Left colon (tissue), 2 donors: ENCODE measurements around the gene DVL2. TPM values are rescaled to one million over a fixed set of nuclear protein-coding genes. Genes with fewer than 3 reads are reported as not detected.
"Not testable (repeated sequence)": the region's sequence is repeated elsewhere in the genome, so short reads cannot be mapped to it uniquely, and the experiment has no call there.

Experiments used
- ATAC-seq: fragments of 200-7000 bp; cut with Tn5 transposase; one replicate; pipeline ENCODE4 v1.9.1; 2020; ENCODE audit warnings: mild to moderate bottlenecking, moderate library complexity
- DNase-seq, 2 donors: peaks; one replicate each; pipeline ENCODE4 v3.0.0-alpha.2; 2020
- intact Hi-C, 2 donors: fragments of 100-400 bp; cut with DNase I in 1 of 2; cut with micrococcal nuclease in 1 of 2; formaldehyde crosslinking; loops; one replicate each; pipeline versions ENCODE4 v1.11.2 to v1.14.0; 2022; cut with DNase I, micrococcal nuclease
- microRNA-seq, 2 donors: library from miRNA; unstranded; fragments of <30 nt; microRNA quantifications; one replicate each; pipeline versions ENCODE4 v1.1.0 to v1.2.0, GENCODE V29; 2020
- total RNA-seq, 2 donors: library from RNA; stranded (reverse); fragmentation: NEBNext Ultra II Directional; extraction: Animal tissue kit (Norgen Biotek cat#: 25700); gene quantifications; one replicate each; pipeline ENCODE4 v1.2.1, GENCODE V29; 2021
- donor health status: DM: no; HTN: no; CAD: no.
- donor health status: DM: yes; HTN: yes; CAD: no.

DVL2 gene
- total RNA-seq, 2 donors from 2014 or later: 30.9 to 34.9 TPM

DNA sequence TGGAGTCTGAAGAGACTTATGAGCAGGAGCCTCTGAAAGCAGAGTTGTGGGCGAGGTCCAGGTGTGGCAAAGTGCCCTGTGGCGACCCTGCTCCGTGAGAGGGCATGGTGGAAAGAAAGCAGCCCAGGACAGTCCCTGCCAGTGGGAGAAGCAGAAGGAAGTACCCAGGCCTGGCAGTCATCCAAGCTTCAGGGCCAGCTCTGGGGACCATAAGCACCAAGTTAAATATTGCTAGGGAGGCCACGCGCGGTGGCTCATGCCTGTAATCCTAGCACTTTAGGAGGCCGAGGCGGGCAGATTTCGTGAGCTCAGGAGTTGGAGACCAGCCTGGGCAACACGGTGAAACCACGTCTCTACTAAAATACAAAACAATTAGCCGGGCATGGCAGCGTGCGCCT, 50.2 kb downstream of the DVL2 start:
- peak; percentile 95 for ATAC-seq
- intact Hi-C loops: no loop called here
- peak; percentile 76 to 87 for DNase-seq

- DNase-seq (no peak), ATAC-seq (peak; percentile 49)
- intact Hi-C loops: no loop called here
These were observed 50.8 kb downstream of the DVL2 start for GRCh38 chr17:7183433-7184090.

DNA sequence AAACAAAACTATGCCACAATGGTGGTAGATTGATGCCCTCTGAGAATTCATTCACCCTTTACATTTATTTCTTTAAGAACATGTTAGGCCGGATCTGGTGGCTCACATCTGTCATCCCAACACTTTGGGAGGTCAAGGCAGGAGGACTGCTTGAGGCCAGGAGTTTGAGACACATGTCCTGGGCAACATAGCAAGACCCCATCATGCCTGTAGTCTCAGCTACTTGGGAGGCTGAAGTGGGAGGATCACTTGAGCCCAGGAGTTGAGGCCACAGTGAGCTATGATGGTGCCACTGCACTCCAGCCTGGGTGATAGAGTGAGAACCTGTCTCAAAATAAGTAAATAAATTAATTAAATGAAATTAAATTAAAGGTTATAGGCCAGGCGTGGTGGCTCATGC, 52.2 kb downstream of the DVL2 start:
- DNase-seq, ATAC-seq, intact Hi-C loops: not testable (repeated sequence)

- ATAC-seq (no peak), DNase-seq (no peak)
- intact Hi-C loops: loop anchor here in 1 of 2 donors (5.0 kb wide), 1 partner anchor 132 kb away; no protein-coding TSS in a partner anchor
These were observed 54.7 kb downstream of the DVL2 start, which contains the start of gene ASGR1 for GRCh38 chr17:7179317-7180254. ASGR1 (minus strand) TSS chr17:7179370; CDS start chr17:7178563, 807 bp downstream.

GRCh38 chr17:7178973-7179316, 55.4 kb downstream of the DVL2 start:
- DNase-seq (no peak), ATAC-seq (no peak)
- intact Hi-C loops: loop anchor here in 1 of 2 donors (5.0 kb wide), 1 partner anchor 132 kb away; no protein-coding TSS in a partner anchor

DNA sequence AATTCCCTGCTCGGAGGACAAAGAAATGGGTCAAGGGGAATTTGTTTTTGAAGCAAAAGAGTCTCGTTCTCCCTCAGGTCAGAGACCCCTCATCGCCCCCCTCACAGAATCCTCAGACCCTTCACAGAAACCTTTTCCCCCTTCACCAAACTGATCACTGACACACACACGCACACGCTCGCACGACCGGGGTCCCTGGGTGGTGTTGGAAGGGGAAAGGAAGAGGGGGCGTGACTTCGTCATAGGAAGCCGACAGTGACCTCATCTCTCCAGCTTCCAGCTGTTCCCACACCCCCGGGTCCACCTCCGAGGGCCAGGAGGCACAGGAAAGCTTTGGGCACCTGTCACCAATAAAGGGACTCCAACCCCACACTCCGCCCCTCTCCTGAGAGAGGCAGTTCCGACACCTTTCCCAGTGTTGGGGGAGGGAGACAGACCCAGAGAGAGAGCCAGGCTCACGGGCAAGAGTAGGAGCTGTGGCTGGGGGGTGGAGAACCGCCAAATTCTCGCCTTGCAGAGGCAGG, 56.3 kb downstream of the DVL2 start:
- no peak for DNase-seq
- intact Hi-C loops: loop anchor here in 1 of 2 donors (5.0 kb wide), 1 partner anchor 131 kb away; no protein-coding TSS in a partner anchor
- peak; percentile 49 for ATAC-seq

GRCh38 chr17:7177191-7177953, 56.9 kb downstream of the DVL2 start:
- peak; percentile 81 for ATAC-seq
- DNase-seq: peak; percentile 56 to 73
- intact Hi-C loops: loop anchor here in 1 of 2 donors (5.0 kb wide), 1 partner anchor 130 kb away; no protein-coding TSS in a partner anchor

- intact Hi-C loops: loop anchor here in 1 of 2 donors (5.0 kb wide), 1 partner anchor 130 kb away; no protein-coding TSS in a partner anchor
- DNase-seq (no peak), ATAC-seq (peak; percentile 10)
These were observed 57.5 kb downstream of the DVL2 start for GRCh38 chr17:7176841-7177190.

GRCh38 chr17:7176107-7176840, 58.0 kb downstream of the DVL2 start:
- ATAC-seq (no peak), DNase-seq (no peak)
- intact Hi-C loops: loop anchor here in 1 of 2 donors (5.0 kb wide), 1 partner anchor 129 kb away; no protein-coding TSS in a partner anchor

Small RNA genes within 50 kb of the gene (microRNA-seq; reads per million reads assigned to microRNA genes)
- gene MIR324: 1,274 to 1,462 reads per million in 2 donors

Other genes with a start within 250 kb of the DVL2 start
- gene ALOX12, start 238.5 kb downstream of the DVL2 start, total RNA-seq: not detected
- 100 to 1,000 TPM; 183 to 188 TPM for gene RNASEK, start 221.9 kb downstream of the DVL2 start, total RNA-seq
- gene BCL6B, start 211.5 kb downstream of the DVL2 start, total RNA-seq: 1 to 10 TPM; 2.0 to 2.6 TPM
- gene SLC16A13, start 198.5 kb downstream of the DVL2 start, total RNA-seq: 10 to 100 TPM in 1 of 2 donors, 1 to 10 TPM in 1; 9.0 to 10.0 TPM
- gene SLC16A11, start 190.4 kb downstream of the DVL2 start, total RNA-seq: under 1 TPM; 0.58 to 0.84 TPM
- gene CLEC10A, start 154.3 kb downstream of the DVL2 start, total RNA-seq: 1 to 10 TPM; 4.2 to 7.6 TPM
- gene ASGR2, start 119.7 kb downstream of the DVL2 start, total RNA-seq: under 1 TPM in 1 of 2 donors, not detected in 1; 0.25 TPM
- under 1 TPM; 0.37 to 0.42 TPM for gene ASGR1, start 55.1 kb downstream of the DVL2 start, total RNA-seq
- gene DLG4, start 14.7 kb downstream of the DVL2 start, total RNA-seq: 1 to 10 TPM; 4.0 to 7.3 TPM
- 1,000 to 10,000 TPM in 1 of 2 donors, 100 to 1,000 TPM in 1; 784 to 1,134 TPM for gene ACADVL, start 14.6 kb downstream of the DVL2 start, total RNA-seq
- 10 to 100 TPM; 33.9 to 44.1 TPM for gene PHF23, start 4.9 kb upstream of the DVL2 start, total RNA-seq
- gene GABARAP, start 7.9 kb upstream of the DVL2 start, total RNA-seq: 100 to 1,000 TPM; 431 to 505 TPM
- gene CTDNEP1, start 17.2 kb upstream of the DVL2 start, total RNA-seq: 100 to 1,000 TPM; 108 to 117 TPM
- 10 to 100 TPM; 42.4 to 55.4 TPM for gene ELP5, start 17.7 kb upstream of the DVL2 start, total RNA-seq
- gene CLDN7, start 28.0 kb upstream of the DVL2 start, total RNA-seq: 1,000 to 10,000 TPM in 1 of 2 donors, 100 to 1,000 TPM in 1; 997 to 1,004 TPM
- 1 to 10 TPM; 1.4 to 9.7 TPM for gene SLC2A4, start 47.2 kb upstream of the DVL2 start, total RNA-seq
- gene YBX2, start 60.1 kb upstream of the DVL2 start, total RNA-seq: 10 to 100 TPM; 19.7 to 23.6 TPM
- 100 to 1,000 TPM; 330 to 413 TPM for gene EIF5A, start 73.1 kb upstream of the DVL2 start, total RNA-seq
- 10 to 100 TPM; 71.2 to 72.4 TPM for gene GPS2, start 80.8 kb upstream of the DVL2 start, total RNA-seq
- 10 to 100 TPM; 32.7 to 44.5 TPM for gene NEURL4, start 94.8 kb upstream of the DVL2 start, total RNA-seq
- 1 to 10 TPM; 4.1 to 9.0 TPM for gene ACAP1, start 102.0 kb upstream of the DVL2 start, total RNA-seq
- gene KCTD11, start 117.6 kb upstream of the DVL2 start, total RNA-seq: 10 to 100 TPM in 1 of 2 donors, 1 to 10 TPM in 1; 9.4 to 10.1 TPM
- not detected for gene TMEM95, start 120.6 kb upstream of the DVL2 start, total RNA-seq
- gene TNK1, start 146.6 kb upstream of the DVL2 start, total RNA-seq: 10 to 100 TPM; 22.2 to 24.9 TPM
- gene PLSCR3, start 160.0 kb upstream of the DVL2 start, total RNA-seq: 10 to 100 TPM in 1 of 2 donors, 1 to 10 TPM in 1; 8.9 to 10.2 TPM
- 10 to 100 TPM; 70.8 to 81.0 TPM for gene TMEM256, start 169.6 kb upstream of the DVL2 start, total RNA-seq
- 1 to 10 TPM; 2.7 to 6.6 TPM for gene NLGN2, start 173.3 kb upstream of the DVL2 start, total RNA-seq
- gene SPEM1, start 185.8 kb upstream of the DVL2 start, total RNA-seq: not detected
- not detected for gene SPEM2, start 191.1 kb upstream of the DVL2 start, total RNA-seq
- not detected for gene SPEM3, start 194.3 kb upstream of the DVL2 start, total RNA-seq
- gene TMEM102, start 200.9 kb upstream of the DVL2 start, total RNA-seq: 10 to 100 TPM; 19.3 to 20.5 TPM
- gene FGF11, start 205.0 kb upstream of the DVL2 start, total RNA-seq: 1 to 10 TPM; 1.2 to 2.3 TPM
- gene CHRNB1, start 210.5 kb upstream of the DVL2 start, total RNA-seq: 10 to 100 TPM in 1 of 2 donors, 1 to 10 TPM in 1; 9.6 to 10.7 TPM
- gene ZBTB4, start 245.1 kb upstream of the DVL2 start, total RNA-seq: 10 to 100 TPM; 17.5 to 25.0 TPM
- not detected for gene SLC35G6, start 246.9 kb upstream of the DVL2 start, total RNA-seq
- 10 to 100 TPM; 83.8 to 100.0 TPM for gene POLR2A, start 249.8 kb upstream of the DVL2 start, total RNA-seq